Cortex of kidney (tissue), 1 donor: ENCODE data around the gene PYGM.

Experiments used
- DNase-seq: peaks from one replicate; lab custom pipeline; 2025; lab: John Stamatoyannopoulos, UW

PYGM gene

DNA sequence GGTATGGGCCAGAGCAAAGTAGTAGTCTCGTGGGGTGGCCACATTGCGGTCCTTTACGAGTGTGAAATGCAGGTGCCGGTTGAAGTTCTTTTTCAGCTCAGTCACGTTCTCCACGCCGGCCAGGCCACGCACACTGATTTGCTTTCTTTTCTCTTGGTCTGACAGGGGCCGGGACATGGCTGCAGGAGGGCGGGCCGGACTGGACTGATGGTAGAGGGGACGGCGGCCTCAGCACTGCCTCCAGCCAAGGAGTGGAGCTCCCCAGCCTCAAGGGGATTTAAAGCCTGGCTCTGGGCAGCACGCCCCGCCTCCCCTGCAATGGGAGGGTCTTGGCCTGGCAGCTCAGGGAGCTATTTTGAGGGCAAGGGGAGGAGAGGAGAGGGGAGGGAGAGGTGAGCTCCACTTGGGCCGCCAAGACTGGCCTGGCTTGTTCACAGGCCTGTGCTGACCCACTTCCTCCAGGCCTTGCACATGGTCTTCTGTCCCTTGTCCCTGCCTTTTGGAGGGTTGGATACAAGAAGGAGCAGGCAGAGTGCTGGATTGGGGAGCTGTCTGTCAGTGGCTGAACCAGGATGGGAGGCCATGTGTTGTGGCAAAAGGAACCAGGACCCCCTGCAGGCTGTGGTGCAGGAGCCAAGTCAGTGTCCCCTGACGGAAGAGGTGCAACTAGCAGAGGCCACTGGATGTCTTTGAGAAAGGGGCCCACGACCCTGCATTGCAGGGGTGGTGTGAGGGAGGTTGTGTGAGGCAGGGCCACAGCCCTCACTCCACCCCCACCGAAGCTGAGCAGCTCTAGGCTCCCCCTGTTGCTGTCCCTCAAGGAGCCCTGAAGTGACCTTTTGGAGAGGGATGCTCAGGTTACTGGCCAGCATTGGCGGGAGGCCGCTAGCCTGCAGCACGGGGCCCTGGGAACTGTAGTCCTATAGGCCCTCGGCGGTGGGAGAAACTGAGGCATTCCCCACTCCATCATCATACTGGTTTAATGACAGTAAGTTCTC, at the start of gene PYGM:
Gene PYGM, minus strand, starts transcription at position 253 of the 998 bp plus-strand sequence. Its CDS starts 76 bp downstream, at position 177.
- DNase-seq = no peak

DNA sequence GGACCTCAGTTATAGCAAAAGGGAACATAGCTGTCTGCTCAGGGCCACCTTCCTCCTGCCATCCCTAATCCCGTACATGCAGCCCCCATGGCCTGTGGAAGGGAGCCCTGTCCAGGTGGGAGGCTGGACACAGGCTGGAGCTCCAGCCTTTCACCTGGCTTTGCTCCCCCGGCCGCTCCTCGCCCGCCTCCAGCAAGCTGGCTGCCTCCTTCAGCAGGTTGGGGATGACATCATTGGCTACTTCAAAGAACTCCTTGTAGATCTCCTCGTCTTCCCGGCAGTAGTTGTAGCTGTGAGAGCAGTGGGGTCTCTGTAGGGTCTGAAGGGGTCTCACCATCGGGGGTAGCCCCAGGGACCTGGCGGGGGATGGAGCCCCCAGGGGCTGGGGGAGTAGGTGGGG, 45.7 kb upstream of the PYGM start:
- no peak for DNase-seq

DNA sequence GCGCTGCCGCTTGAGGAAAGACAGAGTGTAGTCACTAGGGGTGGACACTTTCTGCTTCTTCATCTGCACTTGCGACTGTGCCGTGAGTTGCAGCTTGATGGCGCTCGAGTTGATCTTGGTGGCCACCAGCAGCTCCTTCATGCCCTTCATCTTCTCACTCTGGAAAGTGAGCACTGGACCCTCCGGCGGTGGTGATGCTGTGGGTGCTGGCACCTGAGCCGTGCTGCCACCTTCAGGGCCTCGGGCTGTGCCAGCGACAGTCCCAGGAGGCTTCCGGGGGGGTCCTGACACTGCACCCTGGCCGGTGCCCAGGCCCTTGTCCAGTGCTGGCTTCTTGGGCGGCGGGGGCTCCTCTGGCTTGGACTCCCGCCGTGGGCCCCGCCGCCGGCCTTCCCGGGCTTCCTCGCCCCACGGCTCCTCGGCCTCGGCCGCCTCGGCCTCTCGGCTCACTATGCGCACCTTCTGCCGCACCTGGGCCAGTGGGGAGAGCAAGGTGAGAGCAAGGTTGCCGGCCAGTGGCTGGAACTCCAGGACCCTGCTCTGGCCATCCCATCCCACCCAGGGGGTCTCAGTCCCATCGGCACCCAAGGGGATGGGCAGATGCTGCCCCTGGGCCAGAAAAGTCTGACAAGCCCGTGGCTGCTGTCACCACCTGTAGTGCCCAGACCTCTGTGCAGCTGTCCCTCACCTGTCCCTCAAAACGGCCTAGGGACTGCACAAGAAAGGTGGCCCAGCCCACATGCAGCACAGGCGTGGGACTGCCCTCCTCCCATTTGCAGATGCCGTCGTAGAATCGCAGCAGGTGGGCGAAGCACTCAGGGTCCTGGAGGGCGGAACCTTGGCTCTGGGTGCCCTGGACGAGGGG, 44.8 kb upstream of the PYGM start:
- no peak for DNase-seq

DNA sequence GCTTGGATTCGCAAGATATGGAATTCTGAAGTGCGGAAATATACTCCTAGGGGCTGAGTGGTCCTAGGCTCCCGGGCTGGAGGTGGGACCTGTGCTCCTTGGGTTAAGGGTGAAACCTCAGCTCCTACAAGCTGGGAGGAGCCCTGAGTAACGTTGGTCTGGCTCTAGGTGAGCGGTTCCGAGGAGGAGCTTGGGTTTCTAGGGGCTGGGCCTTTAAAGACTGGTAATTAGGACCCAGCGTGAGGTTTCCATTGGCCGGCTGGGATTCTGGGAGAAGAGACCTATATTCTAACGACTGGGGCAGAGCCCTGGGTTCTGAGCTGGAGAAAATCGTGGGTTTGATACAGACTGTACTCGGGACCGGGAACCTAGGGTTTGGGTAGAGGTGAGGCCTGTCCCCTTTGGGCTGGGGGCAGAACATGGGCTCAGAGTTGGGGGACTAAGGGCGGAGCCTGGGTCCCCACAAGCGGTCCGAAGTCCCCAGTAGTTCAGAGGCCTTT, 44.1 kb upstream of the PYGM start:
- no peak for DNase-seq

DNA sequence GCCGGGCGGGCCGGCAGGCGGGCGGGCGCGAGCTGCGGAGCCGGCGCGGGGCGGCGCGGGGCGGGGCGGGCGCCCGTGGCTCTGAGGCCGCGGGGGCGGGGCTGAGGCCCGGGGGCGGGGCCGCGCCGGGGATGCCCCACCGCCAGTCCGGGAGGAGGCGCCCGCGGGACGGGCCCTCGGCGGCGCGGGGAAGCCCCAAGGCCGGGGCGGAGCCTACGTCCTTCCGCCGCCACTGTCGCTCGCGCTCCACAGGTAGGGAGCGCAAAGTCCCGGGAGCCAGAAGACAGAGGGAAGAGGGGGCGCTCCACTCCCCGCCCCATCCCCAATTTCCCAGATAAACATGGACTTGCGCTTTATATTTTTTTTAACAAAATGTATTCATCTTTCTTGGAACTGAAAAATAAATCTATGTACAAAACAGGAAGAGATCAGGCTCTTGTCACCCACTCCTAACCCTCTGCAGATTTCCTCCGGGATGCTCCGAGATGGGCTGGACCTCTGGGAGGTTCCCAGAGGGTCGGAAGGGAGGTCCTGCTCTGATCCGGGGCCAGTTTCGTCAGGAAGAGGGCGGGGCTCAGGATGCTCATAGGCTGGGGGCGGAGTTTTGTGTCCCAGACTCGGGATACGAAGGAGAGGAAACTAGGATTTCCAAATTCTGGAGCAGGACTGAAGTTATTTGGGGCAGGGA, 43.5 kb upstream of the PYGM start, which contains the start of gene MAP4K2:
Gene MAP4K2, minus strand, starts transcription at position 57 of the 688 bp plus-strand sequence. CDS start 65 bp downstream, outside the sequence.
- no peak for DNase-seq

DNA sequence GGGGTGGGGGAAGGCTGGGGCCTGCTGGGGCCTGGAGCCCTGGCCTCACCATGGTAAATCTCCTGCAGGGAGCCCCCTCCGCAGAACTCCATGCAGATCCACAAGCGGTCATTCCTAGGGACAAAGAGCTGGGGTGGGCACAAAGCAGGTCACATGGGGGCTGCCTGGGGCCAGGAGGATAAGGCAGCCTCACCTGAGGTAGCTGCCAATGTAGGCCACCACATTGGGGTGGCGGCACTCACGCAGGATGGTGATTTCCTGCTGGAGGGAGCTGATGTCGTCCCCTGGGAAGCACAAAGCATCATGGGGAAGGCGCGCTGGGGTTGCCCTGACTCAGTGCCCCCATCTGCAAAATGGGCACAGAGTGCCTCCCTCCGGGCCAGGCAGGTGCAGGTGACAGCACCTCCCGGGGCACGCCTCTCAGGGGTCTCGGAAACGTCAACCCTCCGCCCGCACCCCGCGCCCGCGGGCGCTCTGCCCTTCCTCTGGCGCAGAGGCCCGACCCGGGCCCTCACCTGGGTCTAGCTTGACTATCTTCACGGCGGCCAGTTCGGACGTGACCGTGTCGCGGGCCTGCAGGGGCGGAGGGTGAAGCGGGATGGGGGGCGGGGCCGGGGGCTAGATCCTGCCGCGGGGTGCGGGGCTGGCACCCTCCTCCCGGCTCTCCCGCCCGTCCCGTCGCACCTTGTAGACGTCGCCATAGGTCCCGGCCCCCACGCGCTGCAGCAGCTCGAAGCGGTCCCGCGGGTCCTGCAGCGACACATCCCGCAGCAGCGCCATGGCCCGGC, 42.8 kb upstream of the PYGM start:
- no peak for DNase-seq

DNA sequence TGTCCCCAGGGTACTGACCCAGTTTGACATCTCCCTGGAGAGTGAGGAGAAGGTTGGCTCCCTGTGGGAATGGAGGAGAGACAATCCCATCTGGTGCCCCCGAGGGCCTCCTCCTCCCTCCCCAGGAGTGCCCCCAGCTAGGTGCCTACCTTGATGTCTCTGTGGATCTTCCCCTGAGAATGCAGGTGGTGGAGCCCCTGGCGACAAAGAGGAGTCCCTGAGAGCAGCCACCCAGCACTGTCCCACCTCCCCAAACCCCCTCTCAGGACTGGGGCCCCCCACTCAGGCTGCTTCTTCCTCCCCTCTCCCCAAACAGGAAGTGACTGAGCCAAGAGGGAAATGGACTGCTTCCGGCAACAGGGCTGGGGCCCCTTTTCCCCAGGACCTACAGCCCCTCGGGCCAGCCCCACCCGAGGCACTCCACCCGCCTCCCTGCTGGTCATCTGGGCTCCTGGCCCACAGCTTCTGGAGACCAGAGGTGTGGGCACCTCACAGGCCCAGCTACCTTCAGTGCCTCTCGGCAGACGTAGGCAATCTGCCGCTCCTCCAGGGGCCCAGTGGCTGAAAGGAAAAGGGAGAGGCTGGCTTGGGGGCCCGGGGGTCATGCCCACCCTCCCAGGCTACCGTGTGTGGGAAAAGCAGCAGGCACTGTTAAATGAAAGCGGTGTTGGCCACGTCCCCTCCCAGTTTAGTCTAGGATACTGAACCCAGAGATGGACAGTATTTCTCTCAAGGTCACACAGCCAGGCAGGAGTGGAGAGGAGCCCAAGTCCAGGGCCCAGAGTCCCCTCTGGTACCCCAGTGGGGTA, 42.0 kb upstream of the PYGM start:
- DNase-seq = no peak

DNA sequence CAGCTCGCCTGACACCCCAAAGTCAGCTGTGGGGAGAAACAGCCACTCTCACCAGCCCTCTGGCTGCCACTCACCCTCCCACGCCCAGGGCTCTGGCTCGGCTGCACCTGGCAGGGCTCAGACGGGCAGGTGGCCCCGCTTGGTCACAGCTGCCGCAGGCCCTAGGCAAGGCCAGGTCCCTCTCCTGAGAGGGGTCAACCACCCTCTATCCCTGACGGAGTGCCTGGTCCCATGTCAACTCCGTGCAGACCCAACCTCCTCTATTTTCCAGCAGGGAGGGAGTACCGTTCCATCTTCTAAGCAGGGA, 41.3 kb upstream of the PYGM start:
- DNase-seq = no peak

DNA sequence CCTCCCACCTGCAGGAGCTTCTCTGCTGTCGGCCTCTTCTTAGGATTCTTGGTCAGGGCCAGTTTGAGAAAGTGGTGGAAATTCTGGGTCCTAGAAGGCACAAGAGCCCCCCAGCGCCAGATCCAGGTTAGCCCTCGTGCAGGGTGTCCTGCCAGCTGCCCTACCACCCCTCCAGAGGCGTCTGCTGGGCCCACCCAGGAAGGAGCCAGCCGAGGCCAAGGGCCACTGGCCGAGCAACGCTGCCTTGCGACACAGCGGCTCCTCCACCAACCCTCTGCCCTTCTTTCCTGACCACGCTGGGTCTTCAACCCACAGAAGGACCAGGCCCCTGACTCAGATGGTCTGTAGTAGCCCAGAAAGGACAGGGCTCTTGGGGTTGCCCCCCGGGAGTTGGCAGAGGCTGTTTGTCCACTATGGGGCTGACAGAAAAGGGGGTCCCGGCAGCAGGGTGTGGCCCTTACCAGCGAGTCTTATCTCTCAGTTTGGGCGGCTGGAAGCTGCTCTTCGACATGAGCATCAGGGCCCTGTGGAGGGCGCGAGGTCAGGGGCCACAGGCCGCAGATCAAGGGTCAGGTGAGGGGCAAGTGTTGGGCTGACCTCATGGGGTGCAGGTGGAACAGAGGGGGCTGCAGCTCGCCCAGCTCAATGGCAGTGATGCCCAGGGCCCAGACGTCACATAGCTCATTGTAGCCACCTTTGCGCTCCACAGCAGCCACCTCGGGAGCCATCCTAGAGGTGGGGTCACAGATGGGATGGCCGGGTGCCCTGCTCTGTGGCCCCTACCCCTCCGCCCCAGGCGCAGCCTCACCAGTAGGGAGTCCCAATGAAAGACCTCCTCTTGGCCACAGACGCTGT, 40.8 kb upstream of the PYGM start:
- DNase-seq = no peak

DNA sequence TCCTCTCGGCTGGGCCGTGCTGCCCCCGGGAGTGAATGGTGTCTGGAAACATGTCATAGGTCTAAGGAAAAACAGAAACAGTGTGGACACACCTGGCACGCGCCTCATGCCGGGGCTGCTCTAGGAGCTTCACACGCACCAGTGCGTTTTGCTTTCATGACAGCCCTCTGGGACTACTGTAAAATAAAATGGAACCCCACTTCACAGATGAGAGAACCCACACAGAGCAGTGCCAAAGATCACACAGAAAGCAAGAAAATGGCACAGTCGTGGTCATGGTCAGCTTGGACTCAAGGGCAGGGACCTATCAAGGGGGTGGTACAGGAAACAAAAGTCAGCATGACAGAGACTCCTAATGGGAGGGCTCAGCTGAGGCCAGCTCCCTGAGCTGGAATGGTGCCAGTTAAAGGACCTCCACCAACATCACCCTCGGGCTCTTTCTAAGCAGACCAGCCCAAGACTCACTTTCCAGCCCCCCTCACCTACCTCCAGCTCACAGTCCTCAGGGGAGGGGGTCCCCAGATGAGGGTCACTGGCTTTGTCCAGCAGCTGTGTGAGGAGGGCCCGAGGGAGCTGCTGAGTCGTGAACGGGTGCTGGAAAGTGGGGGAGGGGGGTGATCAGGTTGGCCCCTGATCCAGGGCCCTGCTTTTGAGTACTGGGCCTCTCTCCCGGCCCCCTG, 40.0 kb upstream of the PYGM start:
- no peak for DNase-seq

DNA sequence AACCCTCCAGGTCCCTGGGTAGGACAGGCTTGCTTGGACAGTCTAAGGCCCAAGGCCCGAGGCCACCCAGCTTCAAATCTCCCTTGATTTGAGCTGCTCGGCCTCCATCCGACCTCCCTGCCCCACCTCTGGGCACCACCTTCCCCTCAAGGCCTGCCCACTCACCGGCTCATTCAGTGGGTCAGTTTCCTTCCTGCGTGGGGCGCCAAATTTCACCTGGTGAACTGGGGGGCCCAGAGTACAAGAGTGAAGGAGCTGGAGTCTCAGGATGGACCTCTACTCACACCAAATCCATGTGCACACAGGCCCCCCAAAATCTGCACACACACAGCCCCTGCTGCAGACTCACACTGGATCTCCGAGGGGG, 39.5 kb upstream of the PYGM start:
- DNase-seq = no peak

DNA sequence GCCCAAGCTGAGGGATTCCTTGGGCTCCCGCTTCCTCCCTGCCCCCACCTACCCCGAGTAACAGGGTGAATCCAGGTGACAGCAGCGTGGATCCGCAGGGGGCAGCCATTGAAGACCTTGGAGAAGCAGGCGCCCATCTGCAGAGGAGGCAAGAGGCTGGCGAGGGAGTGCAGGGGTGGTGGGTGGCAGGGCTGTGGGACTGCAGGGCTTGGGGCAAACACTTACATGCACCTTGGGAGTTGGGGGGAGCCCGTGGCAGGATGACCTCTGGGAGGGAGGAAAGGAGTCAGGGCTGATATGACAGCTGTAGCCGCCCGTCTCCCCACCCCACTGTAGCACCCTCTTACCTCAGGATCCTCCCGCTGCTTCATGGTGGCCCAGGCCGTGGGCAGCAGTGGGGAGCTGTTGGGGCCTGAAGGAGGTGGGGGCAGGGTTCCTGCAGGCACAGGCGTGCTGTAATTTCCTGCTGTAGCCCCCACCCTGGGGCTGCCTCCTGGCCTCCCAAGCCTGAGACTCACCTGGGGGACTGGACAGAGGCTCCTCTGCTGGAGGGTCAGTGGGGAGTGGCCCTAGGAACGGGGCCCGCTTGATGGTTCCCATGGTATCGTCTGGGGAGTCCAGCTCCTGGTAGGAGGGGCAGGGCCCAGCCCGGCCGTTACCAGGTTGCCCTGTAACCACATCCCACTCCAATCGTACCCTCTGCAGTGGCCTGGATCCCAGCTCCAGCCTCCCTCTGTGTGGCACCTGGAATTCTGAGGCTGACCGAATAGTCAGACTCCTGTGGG, 37.2 kb upstream of the PYGM start:
- DNase-seq = no peak

DNA sequence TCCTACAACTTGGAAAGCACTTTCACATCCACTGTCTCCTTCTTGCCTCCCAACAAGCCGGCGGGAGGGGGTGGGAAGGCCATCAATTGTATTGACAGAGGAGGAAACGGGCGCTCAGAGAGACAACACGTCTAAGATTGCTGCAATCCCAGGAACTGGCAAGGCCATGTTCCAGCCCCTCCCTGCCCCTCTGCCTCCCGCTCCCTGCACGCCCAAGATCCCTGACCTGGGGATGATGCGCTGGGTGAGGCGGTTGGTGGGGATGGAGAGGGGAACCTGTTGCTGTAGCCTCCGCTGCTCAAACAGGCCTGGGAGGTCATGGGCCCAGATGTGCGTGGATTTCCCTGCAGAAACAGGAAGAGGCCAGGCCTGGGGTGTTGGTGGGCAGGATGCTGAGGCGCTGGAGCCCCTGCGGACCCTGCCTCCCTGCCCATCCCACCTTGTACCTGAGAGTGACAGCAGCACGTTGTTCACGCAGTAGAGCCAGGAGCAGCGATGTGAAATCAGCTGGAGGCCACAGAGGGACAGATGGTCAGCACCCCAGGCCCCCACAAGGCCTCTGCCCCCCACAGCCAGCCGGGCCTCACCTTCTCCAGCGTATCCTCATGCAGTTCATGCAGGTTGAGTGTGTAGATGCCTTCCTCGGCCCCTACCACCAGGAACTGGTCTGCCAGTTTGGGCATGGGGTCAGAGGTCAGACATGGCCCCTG, 36.4 kb upstream of the PYGM start:
- no peak for DNase-seq

DNA sequence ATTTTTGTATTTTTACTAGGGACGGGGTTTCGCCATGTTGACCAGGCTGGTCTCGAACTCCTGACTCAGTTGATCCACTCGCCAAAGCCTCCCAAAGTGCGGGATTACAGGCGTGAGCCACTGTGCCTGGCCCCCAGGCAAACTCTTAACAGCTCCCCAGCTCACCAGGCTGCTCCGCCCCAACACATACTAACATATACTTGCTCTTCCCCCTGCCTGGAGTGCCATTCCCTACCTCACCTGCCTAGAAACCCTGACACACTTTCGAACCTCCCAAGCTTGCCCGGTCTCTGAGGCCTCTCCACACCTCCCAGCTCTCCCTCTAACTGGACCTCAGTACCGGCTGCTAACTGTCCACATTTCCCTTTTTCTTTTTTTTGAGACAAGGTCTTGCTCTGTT, 34.8 kb upstream of the PYGM start:
- DNase-seq = no peak

DNA sequence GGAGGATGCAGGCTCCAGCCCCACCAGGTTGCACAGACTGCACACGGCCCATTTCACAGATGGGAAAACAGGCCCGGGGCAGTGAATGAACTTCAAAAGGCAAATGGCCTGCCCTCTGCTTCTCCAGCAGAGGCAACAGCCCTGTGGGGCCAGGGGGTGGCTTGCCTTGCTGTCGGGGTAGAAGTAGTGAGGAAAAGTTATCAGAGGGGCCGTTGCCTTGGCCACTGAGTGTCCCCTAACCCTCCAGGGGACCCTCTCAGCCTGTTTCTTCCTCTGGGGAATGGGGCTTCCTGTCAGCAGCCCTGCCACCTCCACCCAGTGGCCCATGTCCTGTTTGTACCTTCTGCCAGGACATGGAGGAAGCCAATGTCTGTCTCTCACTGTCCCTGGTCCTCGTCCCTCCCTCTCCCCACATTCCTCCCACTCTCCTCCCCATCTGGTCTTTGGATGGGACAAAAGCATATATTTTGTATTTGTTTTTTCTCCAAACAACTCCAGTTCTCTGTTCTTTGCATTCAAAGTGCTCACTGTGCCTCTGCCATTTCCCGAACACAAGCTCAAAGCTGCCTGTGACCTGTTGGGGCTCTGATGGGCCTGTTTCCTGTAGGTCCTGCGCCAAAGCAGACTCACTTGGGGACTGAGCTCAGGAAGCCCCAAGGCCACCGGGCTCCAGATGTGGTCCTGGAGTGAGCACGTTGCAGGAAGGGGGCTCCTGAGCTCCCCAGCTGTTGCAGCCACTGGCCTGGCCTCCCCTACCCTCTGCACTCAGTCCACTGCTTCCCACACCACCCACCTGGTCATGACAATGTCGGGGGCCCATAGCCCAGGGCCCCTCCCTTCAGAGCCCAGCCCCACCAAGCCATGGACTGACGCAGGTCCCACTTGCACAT, 33.7 kb upstream of the PYGM start:
- DNase-seq = no peak

DNA sequence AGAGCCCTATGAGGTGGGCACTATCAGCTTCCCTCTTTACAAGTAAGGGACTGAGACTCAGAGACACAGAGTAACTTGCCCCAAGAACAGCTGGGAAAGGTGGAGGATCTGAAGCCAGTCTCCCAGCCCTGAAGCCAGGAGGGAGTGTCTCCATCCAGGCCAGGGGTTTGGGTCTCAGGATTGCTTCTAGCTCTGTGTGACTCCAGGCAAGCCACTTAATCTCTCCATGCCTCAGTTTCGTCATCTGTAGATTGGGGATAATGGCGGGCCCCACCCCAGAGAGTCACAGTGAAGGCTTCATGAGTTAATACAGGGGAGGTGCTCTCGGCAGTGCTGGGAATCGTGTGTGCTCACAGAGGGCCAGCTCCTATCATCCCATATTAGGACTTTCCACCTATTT, 32.7 kb upstream of the PYGM start:
- no peak for DNase-seq
